Ovary (tissue), 9 donors: ENCODE measurements around the gene GABRR3. TPM values are rescaled to one million over a fixed set of nuclear protein-coding genes. Genes with fewer than 3 reads are reported as not detected.

Experiments
- DNase-seq, 5 donors: peaks; one replicate each; pipeline ENCODE4 v3.0.0-alpha.2; 2019 to 2020
- H3K27ac ChIP-seq, 2 donors: fragments of 200-600 bp; one replicate each; pipeline versions ENCODE4 v1.5.1 to v1.8.0; 2019 to 2022
- H3K27me3 ChIP-seq: fragments of 200-600 bp; one replicate; pipeline ENCODE4 v1.8.0; 2022
- H3K36me3 ChIP-seq: fragments of 200-600 bp; sonication (generic); one replicate; pipeline ENCODE4 v1.5.1; 2019
- H3K4me1 ChIP-seq: one replicate; pipeline ENCODE4 v1.8.1; 2013; ENCODE audit warnings: mild to moderate bottlenecking, moderate library complexity; ENCODE audit not compliant: insufficient read depth
- H3K4me3 ChIP-seq: fragments of 200-600 bp; sonication (generic); one replicate; pipeline ENCODE4 v1.5.1; 2017
- H3K9me3 ChIP-seq, 2 donors: fragments of 200-600 bp in 1 of 2; sonication (generic) in 1 of 2; one replicate each; pipeline versions ENCODE4 v1.5.1 to v1.8.1; 2013 to 2019; ENCODE audit warnings: mild to moderate bottlenecking in 1 of 2, moderate library complexity in 1 of 2
- CTCF ChIP-seq, 3 donors: fragments of 450-650 bp in 2 of 3; fragments of 200-600 bp in 1 of 3; IDR thresholded peaks; one replicate each; pipeline versions ENCODE4 v1.5.1 to v1.8.0; 2016 to 2022; ENCODE audit warnings: antibody characterized with exemption in 3 of 3, mild to moderate bottlenecking in 1 of 3
- EP300 ChIP-seq: sonication (generic); formaldehyde crosslinking; IDR thresholded peaks from one replicate; pipeline ENCODE4 v1.6.1; 2017; ENCODE audit warnings: antibody characterized with exemption
- POLR2A ChIP-seq: fragments of 450-650 bp; IDR thresholded peaks from one replicate; pipeline ENCODE4 v1.6.1; 2017; ENCODE audit warnings: antibody characterized with exemption, mild to moderate bottlenecking, moderate library complexity
- WGBS, 3 donors: extraction: QIAGEN DNeasy Blood & Tissue Kit in 1 of 3; methylation state at CpG; one replicate each; pipeline versions ENCODE4 v1.1.5 to v1.1.7; 2013 to 2017; 5-methylcytosine and 5-hydroxymethylcytosine counted together
- intact Hi-C, 4 donors: fragments of 100-400 bp; cut with DNase I; formaldehyde crosslinking; loops; one replicate each; pipeline versions ENCODE4 v1.11.0 to v1.15.1; 2022 to 2023
- polyA plus RNA-seq, 2 donors: library from polyadenylated mRNA; stranded (reverse); fragments of 200-250 nt in 1 of 2; fragments of 350-450 nt in 1 of 2; fragmentation: Illumina TruSeq in 1 of 2; extraction: RNeasy Lipid Tissue Mini Kit (QIAGEN cat#74804) in 1 of 2; gene quantifications; one replicate each; pipeline ENCODE4 v1.2.3, GENCODE V29; 2013 to 2014
- total RNA-seq, 7 donors: library from RNA; depleted of rRNA in 2 of 7; stranded (reverse); fragments of >200 nt in 2 of 7; fragmentation: NEBNext Ultra II Directional in 3 of 7; extraction: Animal tissue kit (Norgen Biotek cat#: 25700) in 3 of 7; gene quantifications; one replicate each; pipeline versions ENCODE4 v1.1.0 to v1.2.4, GENCODE V29; 2016 to 2023
- donor health status: DM: no; HTN: no; CAD: no; lungs with moderate emphysema.
- donor health status: DM: no; HTN: no; CAD: no.
- donor health status: Bipolar disorder and iron deficiency.
- donor health status: DM: yes; HTN: yes; CAD: no.
- donor health status: DM: no; HTN: no; CAD: no.
- donor health status: DM: yes; HTN: yes; CAD: no.

The GABRR3 gene
- total and polyA plus RNA-seq, 9 donors = not detected

DNA sequence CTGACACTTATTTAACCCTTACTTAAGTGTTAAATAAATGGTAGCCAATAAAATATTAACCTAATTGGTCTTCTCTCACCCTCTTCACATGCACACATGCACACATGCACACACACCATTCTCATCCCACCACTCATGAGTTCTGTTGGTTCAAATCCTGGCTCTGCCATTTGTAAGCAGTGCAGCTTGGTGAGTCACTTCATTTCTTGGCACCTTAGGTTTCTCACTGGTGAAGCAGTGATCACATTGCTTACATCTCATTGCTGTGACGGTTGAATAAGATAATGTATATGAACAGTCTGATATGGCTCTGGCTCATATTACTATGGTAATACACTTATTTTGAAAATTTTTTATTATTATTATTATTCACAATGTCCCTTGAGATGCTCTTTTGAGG, 96.7 kb downstream of the GABRR3 start:
- intact Hi-C loops = no loop called here
- H3K27ac ChIP-seq = no peak overlapping the region
- TF ChIP-seq EP300 (no peak), POLR2A (no peak), CTCF (IDR thresholded peaks at IDR 0.05) (no peak)
- H3K4me3 ChIP-seq = no peak overlapping the region
- 80 to 95% (median 89%) methylated on average over 1 of the region's 1 CpG for WGBS, 3 donors
- no peaks in the 10 kb centered on the region for H3K27me3 ChIP-seq
- H3K4me1 ChIP-seq = no peaks in the 10 kb centered on the region
- no peak for DNase-seq
- no peaks in the 10 kb centered on the region for H3K36me3 ChIP-seq
- H3K9me3 ChIP-seq = no peaks in the 10 kb centered on the region

DNA sequence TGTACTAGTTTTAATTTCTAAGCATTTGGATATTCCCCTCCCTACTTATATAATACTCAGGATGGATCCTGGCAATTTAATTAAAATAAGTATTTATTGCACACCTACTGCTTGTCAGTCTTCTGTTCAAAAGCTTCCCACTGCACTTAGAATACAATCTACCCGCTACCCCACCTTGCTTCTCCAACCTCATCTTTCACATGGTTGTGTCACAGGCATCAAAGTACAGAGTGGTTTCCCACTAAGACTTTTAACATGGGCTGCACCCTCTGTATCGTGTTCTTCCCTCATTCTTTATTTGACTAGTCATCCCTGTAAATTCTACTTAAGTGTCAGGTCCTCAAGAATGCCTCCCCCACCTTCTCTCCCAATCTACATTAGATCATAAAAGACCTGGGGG, 97.9 kb downstream of the GABRR3 start:
- no peaks in the 10 kb centered on the region for H3K36me3 ChIP-seq
- no peak for TF ChIP-seq CTCF (IDR thresholded peaks at IDR 0.05)
- no peak for TF ChIP-seq POLR2A
- TF ChIP-seq EP300 = no peak
- H3K4me1 ChIP-seq = no peaks in the 10 kb centered on the region
- H3K4me3 ChIP-seq = no peak overlapping the region
- intact Hi-C loops = no loop called here
- WGBS, 3 donors = 85 to 91% (median 87%) methylated on average over 2 of the region's 2 CpGs
- no peaks in the 10 kb centered on the region for H3K9me3 ChIP-seq
- DNase-seq = no peak
- no peak overlapping the region for H3K27ac ChIP-seq
- H3K27me3 ChIP-seq = no peaks in the 10 kb centered on the region

GRCh38 chr3:97935842-97936241, 99.3 kb downstream of the GABRR3 start:
- no peak for TF ChIP-seq CTCF (IDR thresholded peaks at IDR 0.05)
- TF ChIP-seq POLR2A = no peak
- TF ChIP-seq EP300 = no peak
- H3K9me3 ChIP-seq = no peaks in the 10 kb centered on the region
- no peak overlapping the region for H3K4me3 ChIP-seq
- 96 to 100% (median 97%) methylated on average over 1 of the region's 1 CpG for WGBS, 3 donors
- no peak overlapping the region for H3K27ac ChIP-seq
- H3K36me3 ChIP-seq = no peaks in the 10 kb centered on the region
- DNase-seq = no peak
- no peaks in the 10 kb centered on the region for H3K4me1 ChIP-seq
- no peaks in the 10 kb centered on the region for H3K27me3 ChIP-seq
- intact Hi-C loops = no loop called here

Other genes with a start within 250 kb of the GABRR3 start
- gene CRYBG3, start 213.3 kb downstream of the GABRR3 start, total RNA-seq = 10 to 100 TPM; 11.0 to 16.1 (median 13.3) TPM
- 1 to 10 TPM; 5.8 to 9.1 TPM for gene CRYBG3, start 213.3 kb downstream of the GABRR3 start, polyA plus RNA-seq
- gene RIOX2, start 62.9 kb downstream of the GABRR3 start, total RNA-seq = 10 to 100 TPM; 12.6 to 36.7 (median 23.0) TPM
- 10 to 100 TPM; 10.3 to 21.2 TPM for gene RIOX2, start 62.9 kb downstream of the GABRR3 start, polyA plus RNA-seq
- not detected for gene OR5AC2, start 51.9 kb upstream of the GABRR3 start, total RNA-seq
- gene OR5AC2, start 51.9 kb upstream of the GABRR3 start, polyA plus RNA-seq = not detected
- not detected for gene OR5H1, start 95.4 kb upstream of the GABRR3 start, total RNA-seq
- not detected for gene OR5H1, start 95.4 kb upstream of the GABRR3 start, polyA plus RNA-seq
- gene OR5H14, start 112.2 kb upstream of the GABRR3 start, total RNA-seq = not detected
- not detected for gene OR5H14, start 112.2 kb upstream of the GABRR3 start, polyA plus RNA-seq
- gene OR5H15, start 131.4 kb upstream of the GABRR3 start, total RNA-seq = not detected
- not detected for gene OR5H15, start 131.4 kb upstream of the GABRR3 start, polyA plus RNA-seq
- gene OR5H6, start 228.9 kb upstream of the GABRR3 start, total RNA-seq = not detected
- not detected for gene OR5H6, start 228.9 kb upstream of the GABRR3 start, polyA plus RNA-seq
- gene OR5H2, start 247.2 kb upstream of the GABRR3 start, total RNA-seq = not detected
- gene OR5H2, start 247.2 kb upstream of the GABRR3 start, polyA plus RNA-seq = not detected